Liver (tissue), 9 donors: ENCODE measurements around the gene RTN4R. TPM values are rescaled to one million over a fixed set of nuclear protein-coding genes. Genes with fewer than 3 reads are reported as not detected.
A peak's percentile ranks its signal among the peaks of the same experiment; 100 is the strongest.

ENCODE experiments used
- DNase-seq: peaks from one replicate; pipeline ENCODE4 v3.0.0-alpha.2; 2017; ENCODE audit warnings: low spot score
- H3K27ac ChIP-seq, 2 donors: one replicate each; pipeline ENCODE4 v1.7.0; 2013; ENCODE audit warnings: inconsistent platforms in 2 of 2, low read length in 2 of 2, control low read depth in 1 of 2, low read depth in 1 of 2, mild to moderate bottlenecking in 1 of 2
- H3K27me3 ChIP-seq, 4 donors: one replicate each; pipeline versions ENCODE4 v1.6.1 to v1.7.0; 2013; ENCODE audit warnings: low read length in 3 of 4, inconsistent platforms in 1 of 4, mild to moderate bottlenecking in 1 of 4, moderate library complexity in 1 of 4; ENCODE audit not compliant: control insufficient read depth in 4 of 4, insufficient read depth in 4 of 4
- H3K36me3 ChIP-seq, 4 donors: one replicate each; pipeline versions ENCODE4 v1.6.1 to v1.7.0; 2013; ENCODE audit warnings: low read length in 3 of 4, mild to moderate bottlenecking in 3 of 4, low read depth in 1 of 4, moderate library complexity in 1 of 4; ENCODE audit not compliant: control insufficient read depth in 4 of 4, insufficient read depth in 3 of 4
- H3K4me1 ChIP-seq, 4 donors: one replicate each; pipeline versions ENCODE4 v1.6.1 to v1.7.0; 2013; ENCODE audit warnings: low read length in 3 of 4, mild to moderate bottlenecking in 3 of 4, moderate library complexity in 1 of 4; ENCODE audit not compliant: control insufficient read depth in 4 of 4, insufficient read depth in 4 of 4
- H3K4me3 ChIP-seq, 3 donors: one replicate each; pipeline versions ENCODE4 v1.6.1 to v1.7.0; 2013; ENCODE audit warnings: low read length in 3 of 3, control low read depth in 1 of 3, low read depth in 1 of 3, mild to moderate bottlenecking in 1 of 3
- H3K9ac ChIP-seq, 2 donors: one replicate each; pipeline ENCODE4 v1.7.0; 2013; ENCODE audit warnings: low read length in 2 of 2, mild to moderate bottlenecking in 2 of 2, moderate library complexity in 2 of 2, control low read depth in 1 of 2, low read depth in 1 of 2
- H3K9me3 ChIP-seq, 4 donors: one replicate each; pipeline versions ENCODE4 v1.6.1 to v1.7.0; 2013; ENCODE audit warnings: low read length in 3 of 4; ENCODE audit not compliant: control insufficient read depth in 4 of 4
- CTCF ChIP-seq: fragments of 150-350 bp; IDR thresholded peaks from 2 replicates; pipeline ENCODE4 v1.5.1; 2017; ENCODE audit warnings: improper control_type of control experiment, low read depth, low read length; ENCODE audit not compliant: missing input control
- EGR1 ChIP-seq, 2 donors: IDR thresholded peaks; 2 replicates each; pipeline ENCODE4 v1.6.1; 2016 to 2018; ENCODE audit warnings: antibody characterized with exemption in 2 of 2, low read depth in 2 of 2
- FOXA1 ChIP-seq: IDR thresholded peaks from 2 replicates; pipeline ENCODE4 v1.6.1; 2016; ENCODE audit warnings: antibody characterized with exemption
- FOXA2 ChIP-seq: IDR thresholded peaks from 2 replicates; pipeline ENCODE4 v1.6.1; 2016; ENCODE audit warnings: antibody characterized with exemption
- GABPA ChIP-seq, 2 donors: IDR thresholded peaks in 1 of 2; conservative IDR thresholded peaks in 1 of 2; 2 replicates each; pipeline ENCODE4 v1.6.1; 2016; ENCODE audit warnings: antibody characterized with exemption in 2 of 2, mild to moderate bottlenecking in 1 of 2, moderate library complexity in 1 of 2
- HNF4A ChIP-seq, 2 donors: conservative IDR thresholded peaks; 2 replicates each; pipeline ENCODE4 v1.6.1; 2016; ENCODE audit warnings: antibody characterized with exemption in 2 of 2, mild to moderate bottlenecking in 2 of 2
- HNF4G ChIP-seq: IDR thresholded peaks from 2 replicates; pipeline ENCODE4 v1.6.1; 2016; ENCODE audit warnings: antibody characterized with exemption
- JUND ChIP-seq, 2 donors: IDR thresholded peaks; 2 replicates each; pipeline ENCODE4 v1.6.1; 2016; ENCODE audit warnings: antibody characterized with exemption in 2 of 2
- MAX ChIP-seq: IDR thresholded peaks from 2 replicates; pipeline ENCODE4 v1.6.1; 2016; ENCODE audit warnings: antibody characterized with exemption
- NR2F2 ChIP-seq: IDR thresholded peaks from 2 replicates; pipeline ENCODE4 v1.6.1; 2016; ENCODE audit warnings: antibody characterized with exemption
- RAD21 ChIP-seq, 2 donors: IDR thresholded peaks; 2 replicates each; pipeline ENCODE4 v1.6.1; 2016; ENCODE audit warnings: antibody characterized with exemption in 2 of 2, mild to moderate bottlenecking in 2 of 2
- RXRA ChIP-seq, 2 donors: IDR thresholded peaks; 2 replicates each; pipeline ENCODE4 v1.6.1; 2017 to 2018; ENCODE audit warnings: antibody characterized with exemption in 2 of 2, mild to moderate bottlenecking in 1 of 2
- SP1 ChIP-seq: IDR thresholded peaks from 2 replicates; pipeline ENCODE4 v1.6.1; 2018; ENCODE audit warnings: antibody characterized with exemption, mild to moderate bottlenecking
- TAF1 ChIP-seq: conservative IDR thresholded peaks from 2 replicates; pipeline ENCODE4 v1.6.1; 2016; ENCODE audit warnings: antibody characterized with exemption, mild to moderate bottlenecking
- YY1 ChIP-seq: IDR thresholded peaks from 2 replicates; pipeline ENCODE4 v1.6.1; 2016; ENCODE audit warnings: antibody characterized with exemption, mild to moderate bottlenecking
- WGBS: extraction: QIAGEN DNeasy Blood & Tissue Kit; methylation state at CpG from one replicate; pipeline ENCODE4 v1.1.7; 2013; 5-methylcytosine and 5-hydroxymethylcytosine counted together
- polyA plus RNA-seq, 2 donors: library from polyadenylated mRNA; stranded (reverse) in 1 of 2; unstranded in 1 of 2; fragments of 200-250 nt in 1 of 2; fragments of >200 nt in 1 of 2; fragmentation: Nextera tagmentation in 1 of 2; extraction: Ambion mirVana in 1 of 2; gene quantifications; one replicate each; pipeline versions ENCODE4 v1.2.1 to v1.2.3, GENCODE V29; 2013 to 2015
- total RNA-seq, 2 donors: library from RNA; depleted of rRNA; stranded (reverse); fragments of >200 nt; gene quantifications; one replicate each; pipeline ENCODE4 v1.2.3, GENCODE V29; 2014
- TF ChIP-seq, protein P1 (sequence below): IDR thresholded peaks from 2 replicates; pipeline ENCODE4 v1.6.1; 2016; ENCODE audit warnings: antibody characterized with exemption
- TF ChIP-seq, protein P2 (sequence below): IDR thresholded peaks from 2 replicates; pipeline ENCODE4 v1.6.1; 2016; ENCODE audit warnings: antibody characterized with exemption
- donor health status: healthy.
- donor health status: healthy.
- donor health status: healthy.
- donor health status: healthy.
- donor health status: healthy.

Gene RTN4R
- total and polyA plus RNA-seq, 4 donors = 0.33 to 10.4 (median 1.1) TPM

GRCh38 chr22:20196094-20196842, 71.8 kb downstream of the RTN4R start:
- H3K27me3 ChIP-seq = no peaks in the 10 kb centered on the region
- no peak overlapping the region for H3K27ac ChIP-seq
- 86% methylated on average over 19 of the region's 19 CpGs for WGBS
- DNase-seq = no peak
- H3K36me3 ChIP-seq = no peaks in the 10 kb centered on the region
- H3K9me3 ChIP-seq = no peaks in the 10 kb centered on the region
- H3K4me1 ChIP-seq = peaks cover 0 to 5% (median 3%) of the 10 kb centered on the region in 4 donors
- TF ChIP-seq, protein P1, sequence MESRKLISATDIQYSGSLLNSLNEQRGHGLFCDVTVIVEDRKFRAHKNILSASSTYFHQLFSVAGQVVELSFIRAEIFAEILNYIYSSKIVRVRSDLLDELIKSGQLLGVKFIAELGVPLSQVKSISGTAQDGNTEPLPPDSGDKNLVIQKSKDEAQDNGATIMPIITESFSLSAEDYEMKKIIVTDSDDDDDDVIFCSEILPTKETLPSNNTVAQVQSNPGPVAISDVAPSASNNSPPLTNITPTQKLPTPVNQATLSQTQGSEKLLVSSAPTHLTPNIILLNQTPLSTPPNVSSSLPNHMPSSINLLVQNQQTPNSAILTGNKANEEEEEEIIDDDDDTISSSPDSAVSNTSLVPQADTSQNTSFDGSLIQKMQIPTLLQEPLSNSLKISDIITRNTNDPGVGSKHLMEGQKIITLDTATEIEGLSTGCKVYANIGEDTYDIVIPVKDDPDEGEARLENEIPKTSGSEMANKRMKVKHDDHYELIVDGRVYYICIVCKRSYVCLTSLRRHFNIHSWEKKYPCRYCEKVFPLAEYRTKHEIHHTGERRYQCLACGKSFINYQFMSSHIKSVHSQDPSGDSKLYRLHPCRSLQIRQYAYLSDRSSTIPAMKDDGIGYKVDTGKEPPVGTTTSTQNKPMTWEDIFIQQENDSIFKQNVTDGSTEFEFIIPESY = no peak
- TF ChIP-seq JUND (IDR thresholded peaks at IDR 0.05) = no peak
- no peak for TF ChIP-seq CTCF
- TF ChIP-seq TAF1 = no peak
- TF ChIP-seq NR2F2 = no peak
- TF ChIP-seq RXRA (IDR thresholded peaks at IDR 0.05) = peak in 1 of 2 donors; percentile 35
- H3K9ac ChIP-seq = no peak overlapping the region
- no peak overlapping the region for H3K4me3 ChIP-seq

DNA sequence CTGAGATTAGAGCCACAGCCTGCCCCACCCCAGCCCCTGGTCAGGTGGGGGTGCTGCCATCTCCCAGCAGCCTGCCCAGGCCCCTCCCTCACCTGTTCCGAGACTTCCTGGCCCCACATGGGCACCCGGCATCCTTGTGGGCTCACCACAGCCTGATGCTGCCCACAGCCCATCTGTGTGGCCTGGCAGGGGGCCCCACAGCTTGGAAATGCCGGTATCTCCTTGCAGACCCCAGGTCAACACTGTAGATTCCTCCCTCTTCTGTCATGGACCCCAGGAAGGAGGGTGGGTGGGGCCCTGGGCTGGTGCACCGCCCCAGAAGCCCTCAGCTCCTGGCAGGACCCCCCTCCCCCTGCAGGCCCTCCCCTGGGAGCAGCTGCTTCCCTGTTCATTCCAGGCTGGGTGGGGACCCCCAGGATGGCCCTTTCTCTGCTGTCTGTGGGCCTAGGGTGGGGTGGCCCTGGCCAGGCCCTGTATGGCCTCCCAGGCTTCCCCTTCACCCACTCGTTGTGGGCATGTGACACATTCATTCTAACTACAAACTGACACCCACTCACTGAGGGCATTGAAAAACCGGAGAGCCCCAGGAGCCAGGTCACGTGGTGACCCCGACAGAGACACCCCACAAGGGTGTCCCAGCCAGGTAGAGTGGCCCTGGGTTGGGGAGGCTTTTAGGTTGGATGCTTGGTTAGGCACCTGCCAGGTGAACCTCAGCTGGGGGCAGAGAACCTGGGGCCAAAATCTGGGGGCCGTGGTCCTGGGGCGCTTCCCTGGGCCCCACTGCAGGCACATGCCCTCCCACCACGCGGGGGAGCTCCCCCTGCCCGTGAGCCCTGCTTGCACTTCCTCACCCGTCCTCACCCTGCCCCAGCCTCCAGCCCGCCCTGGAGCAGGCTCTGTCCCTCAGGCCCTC, 73.2 kb downstream of the RTN4R start:
- DNase-seq = no peak
- WGBS = 80% methylated on average over 15 of the region's 15 CpGs
- TF ChIP-seq RXRA (IDR thresholded peaks at IDR 0.05) (no peak), FOXA1 (no peak), RAD21 (IDR thresholded peaks at IDR 0.05) (no peak), JUND (IDR thresholded peaks at IDR 0.05) (no peak), SP1 (no peak), YY1 (no peak), EGR1 (IDR thresholded peaks at IDR 0.05; ENCODE audit: low read depth in 2 of 2) (no peak), HNF4G (no peak), MAX (no peak), TAF1 (no peak), FOXA2 (no peak), CTCF (no peak), HNF4A (conservative IDR thresholded peaks at IDR 0.05) (no peak), GABPA (IDR thresholded peaks at IDR 0.05 in 1 of 2, conservative IDR thresholded peaks at IDR 0.05 in 1 of 2) (no peak)
- TF ChIP-seq, protein P1 = no peak
- TF ChIP-seq, protein P2, sequence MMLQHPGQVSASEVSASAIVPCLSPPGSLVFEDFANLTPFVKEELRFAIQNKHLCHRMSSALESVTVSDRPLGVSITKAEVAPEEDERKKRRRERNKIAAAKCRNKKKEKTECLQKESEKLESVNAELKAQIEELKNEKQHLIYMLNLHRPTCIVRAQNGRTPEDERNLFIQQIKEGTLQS = no peak
- no peak overlapping the region for H3K27ac ChIP-seq
- H3K36me3 ChIP-seq = no peaks in the 10 kb centered on the region
- no peaks in the 10 kb centered on the region for H3K27me3 ChIP-seq
- no peak overlapping the region for H3K9ac ChIP-seq
- H3K9me3 ChIP-seq = no peaks in the 10 kb centered on the region
- peaks cover 0 to 5% (median 3%) of the 10 kb centered on the region in 4 donors for H3K4me1 ChIP-seq
- H3K4me3 ChIP-seq = no peak overlapping the region
